Hematopoietic multipotent progenitor cell treated with erythropoietin and hydrocortisone succinate and interleukin-3 and kit ligand, for 8 days (in vitro differentiated cells): ENCODE data around the gene SEMA6C.
"Not testable (repeated sequence)": the region's sequence is repeated elsewhere in the genome, so short reads cannot be mapped to it uniquely, and the experiment has no call there.

ENCODE experiments used
- DNase-seq: peaks from one replicate; pipeline ENCODE4 v3.0.0-alpha.2; 2015

The SEMA6C gene, protein sequence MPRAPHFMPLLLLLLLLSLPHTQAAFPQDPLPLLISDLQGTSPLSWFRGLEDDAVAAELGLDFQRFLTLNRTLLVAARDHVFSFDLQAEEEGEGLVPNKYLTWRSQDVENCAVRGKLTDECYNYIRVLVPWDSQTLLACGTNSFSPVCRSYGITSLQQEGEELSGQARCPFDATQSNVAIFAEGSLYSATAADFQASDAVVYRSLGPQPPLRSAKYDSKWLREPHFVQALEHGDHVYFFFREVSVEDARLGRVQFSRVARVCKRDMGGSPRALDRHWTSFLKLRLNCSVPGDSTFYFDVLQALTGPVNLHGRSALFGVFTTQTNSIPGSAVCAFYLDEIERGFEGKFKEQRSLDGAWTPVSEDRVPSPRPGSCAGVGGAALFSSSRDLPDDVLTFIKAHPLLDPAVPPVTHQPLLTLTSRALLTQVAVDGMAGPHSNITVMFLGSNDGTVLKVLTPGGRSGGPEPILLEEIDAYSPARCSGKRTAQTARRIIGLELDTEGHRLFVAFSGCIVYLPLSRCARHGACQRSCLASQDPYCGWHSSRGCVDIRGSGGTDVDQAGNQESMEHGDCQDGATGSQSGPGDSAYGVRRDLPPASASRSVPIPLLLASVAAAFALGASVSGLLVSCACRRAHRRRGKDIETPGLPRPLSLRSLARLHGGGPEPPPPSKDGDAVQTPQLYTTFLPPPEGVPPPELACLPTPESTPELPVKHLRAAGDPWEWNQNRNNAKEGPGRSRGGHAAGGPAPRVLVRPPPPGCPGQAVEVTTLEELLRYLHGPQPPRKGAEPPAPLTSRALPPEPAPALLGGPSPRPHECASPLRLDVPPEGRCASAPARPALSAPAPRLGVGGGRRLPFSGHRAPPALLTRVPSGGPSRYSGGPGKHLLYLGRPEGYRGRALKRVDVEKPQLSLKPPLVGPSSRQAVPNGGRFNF

DNA sequence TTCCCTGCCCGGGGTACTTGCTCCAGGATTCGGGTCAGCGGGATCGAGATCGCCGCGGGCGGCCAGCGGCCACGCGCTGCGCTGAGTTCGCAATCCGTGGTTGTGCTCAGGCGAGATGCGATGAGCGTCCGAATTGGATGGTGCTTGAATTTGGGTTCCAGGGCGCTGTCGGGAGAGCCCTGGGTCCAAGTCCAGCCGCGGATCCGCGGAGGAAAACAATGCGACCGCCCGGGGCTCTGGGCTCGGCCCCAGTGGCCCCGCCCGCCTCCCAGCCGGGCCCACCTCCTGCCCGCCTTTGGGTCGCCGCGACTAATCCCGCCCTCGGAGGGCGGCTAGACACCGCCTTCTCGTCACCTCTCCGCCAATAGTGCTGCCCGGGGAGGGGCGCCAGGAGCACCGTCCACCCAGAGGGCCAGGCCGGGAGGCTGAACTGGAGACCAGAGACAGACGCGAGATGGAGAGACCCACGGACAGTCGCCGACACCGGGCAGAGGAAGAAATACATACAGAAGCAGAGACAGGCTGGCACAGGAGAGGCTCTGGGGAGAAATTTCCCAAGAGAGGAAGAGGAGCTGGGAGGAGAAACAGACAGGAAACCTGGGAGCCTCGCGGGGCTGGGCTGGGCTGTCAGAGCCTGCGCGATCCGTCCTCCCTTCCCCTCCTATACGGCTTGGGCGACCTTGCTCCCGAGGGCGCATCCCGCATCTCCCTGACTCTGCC, at the start of gene SEMA6C:
Gene SEMA6C (minus strand): TSS at position 220 of the 720 bp plus-strand sequence. CDS start 4,010 bp downstream, outside the sequence.
- DNase-seq: peak; percentile 87

DNA sequence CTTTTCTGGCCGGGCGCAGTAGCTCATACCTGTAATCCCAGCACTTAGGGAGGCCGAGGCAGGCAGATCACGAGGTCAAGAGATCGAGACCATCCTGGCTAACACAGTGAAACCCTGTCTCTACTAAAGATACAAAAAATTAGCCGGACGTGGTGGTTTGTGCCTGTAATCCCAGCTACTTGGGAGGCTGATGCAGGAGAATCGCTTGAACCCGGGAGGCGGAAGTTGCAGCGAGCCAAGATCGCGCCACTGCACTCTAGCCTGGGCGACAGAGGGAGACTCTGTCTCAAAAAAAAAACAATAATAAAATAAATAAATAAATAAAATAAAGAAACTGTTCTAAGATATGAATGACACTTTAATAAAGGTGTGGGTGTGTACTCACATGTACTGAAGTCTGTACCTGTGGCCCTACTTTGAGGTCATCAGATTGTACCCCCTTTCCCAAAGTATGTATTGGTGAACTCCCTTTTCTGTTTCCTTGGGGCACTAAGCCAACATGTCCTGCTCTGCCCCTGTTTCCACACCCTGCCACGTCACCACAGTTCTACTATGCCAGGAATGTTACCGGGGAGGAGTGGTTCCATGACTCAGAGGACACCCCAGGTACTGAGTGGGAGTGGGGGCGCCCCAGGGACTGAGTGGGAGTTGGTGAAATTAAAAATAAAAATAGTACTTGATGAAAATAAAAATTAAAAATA, 48.6 kb upstream of the SEMA6C start:
- peak; percentile 73 for DNase-seq

DNA sequence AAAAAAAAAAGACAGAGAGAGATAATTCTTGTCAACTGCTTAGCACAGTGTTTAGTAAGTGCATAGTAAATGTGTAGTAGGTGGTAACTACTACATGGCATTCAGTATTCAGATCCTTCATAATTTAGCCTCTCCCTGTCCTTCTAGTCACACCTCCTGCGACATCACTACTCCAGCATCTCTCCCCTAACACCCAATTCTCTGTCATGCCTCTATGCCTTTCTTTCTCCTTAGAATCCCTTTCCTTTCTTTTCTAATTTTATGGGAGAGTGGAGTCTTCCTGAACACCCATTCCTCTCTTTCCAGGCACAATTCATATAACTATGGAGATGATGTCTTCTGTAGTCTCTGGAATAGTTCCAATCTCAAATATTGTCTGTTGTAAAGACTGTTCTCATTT, 47.4 kb upstream of the SEMA6C start:
- peak; percentile 10 for DNase-seq

DNA sequence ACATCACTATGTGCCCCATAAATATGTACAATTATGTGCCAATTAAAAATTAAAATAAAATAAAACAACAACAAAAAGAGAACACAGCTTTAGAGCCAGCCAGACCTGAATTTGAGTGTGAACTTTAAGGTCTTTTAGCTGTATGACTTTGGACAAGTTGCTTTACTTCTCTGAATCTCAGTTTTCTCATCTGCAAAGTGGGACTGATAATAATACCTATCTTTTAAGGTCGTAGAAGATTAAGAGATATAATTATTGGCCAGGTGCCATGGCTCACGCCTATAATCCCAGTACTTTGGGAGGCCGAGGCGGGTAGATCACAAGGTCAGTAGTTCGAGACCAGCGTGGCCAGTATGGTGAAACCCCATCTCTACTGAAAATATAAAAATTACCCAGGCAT, 46.9 kb upstream of the SEMA6C start:
- no peak for DNase-seq

DNA sequence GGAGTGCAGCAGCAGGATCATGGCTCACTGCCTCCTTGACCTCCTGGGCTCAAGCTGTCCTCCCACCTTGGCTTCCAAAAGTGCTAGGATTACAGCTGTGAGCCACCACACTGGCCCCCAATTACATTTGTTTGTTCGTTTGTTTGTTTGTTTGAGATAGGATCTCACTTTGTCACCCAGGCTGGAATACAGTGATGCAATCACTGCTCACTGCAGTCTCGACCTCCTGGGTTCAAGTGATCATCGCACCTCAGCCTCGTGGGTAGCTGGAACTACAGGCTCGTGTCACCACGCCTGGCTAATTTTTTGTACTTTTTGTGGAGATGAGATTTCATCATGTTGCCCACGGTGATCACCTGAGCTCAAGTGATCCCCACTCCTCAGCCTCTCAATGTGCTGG, 45.6 kb upstream of the SEMA6C start:
- DNase-seq: no peak

DNA sequence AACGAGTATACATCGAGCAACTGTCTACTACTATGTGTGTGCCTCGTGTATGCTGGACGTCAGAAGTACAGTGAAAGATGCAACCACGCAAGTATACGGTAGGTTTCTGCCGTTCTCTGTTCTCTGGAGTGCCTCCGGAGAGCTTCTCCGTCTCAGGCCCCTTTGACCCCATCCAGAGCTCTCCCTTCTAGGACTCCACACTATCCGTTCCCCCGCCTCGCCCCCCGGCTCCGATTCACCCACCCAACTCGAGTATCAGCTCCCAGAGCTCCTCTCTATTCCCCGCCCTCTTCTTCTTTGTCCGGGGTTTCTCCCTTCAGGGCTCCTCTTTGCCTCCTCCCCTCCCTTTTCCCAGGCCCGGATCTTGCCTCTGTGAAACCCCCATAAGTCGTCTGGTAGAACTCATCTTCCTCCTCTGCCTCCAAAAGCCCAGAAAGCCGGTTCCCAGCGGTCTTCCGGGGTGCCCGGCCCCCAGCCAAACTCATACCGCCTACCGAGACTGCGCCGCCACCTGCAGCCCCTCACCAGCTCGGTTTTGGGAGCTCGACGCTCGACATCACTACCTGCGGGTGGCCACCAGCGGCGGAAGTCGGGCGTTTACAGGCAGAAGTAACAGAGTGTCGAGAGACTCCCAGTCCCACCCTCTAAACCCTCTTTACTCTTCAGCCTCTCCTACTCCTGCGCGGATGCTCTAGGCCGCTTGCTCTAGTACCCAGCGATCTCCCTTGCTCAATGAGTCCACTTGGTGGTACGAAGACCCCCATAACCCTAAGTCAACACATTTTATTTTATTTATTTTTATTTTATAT, 43.4 kb upstream of the SEMA6C start, which contains the start of gene VPS72:
Gene VPS72 (minus strand): TSS at position 561 of the 809 bp plus-strand sequence. CDS start 76 bp downstream, at position 485.
- DNase-seq: peak; percentile 93

DNA sequence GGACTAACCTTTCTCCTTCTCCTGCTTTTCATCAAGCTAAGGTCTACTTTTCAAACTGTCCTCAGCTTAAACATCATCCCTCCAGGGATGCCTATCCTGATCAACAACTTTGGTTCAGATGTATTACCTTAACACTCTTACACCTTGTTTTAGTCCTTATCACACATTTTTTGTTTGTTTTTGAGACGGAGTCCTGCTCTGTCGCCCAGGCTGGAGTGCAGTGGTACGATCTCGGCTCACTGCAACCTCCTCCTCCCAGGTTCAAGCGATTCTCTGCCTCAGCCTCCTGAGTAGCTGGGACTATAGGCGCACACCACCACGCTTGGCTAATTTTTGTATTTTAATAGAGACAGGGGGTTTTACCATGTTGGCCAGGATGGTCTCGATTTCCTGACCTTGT, 42.2 kb upstream of the SEMA6C start:
- DNase-seq: not testable (repeated sequence)

DNA sequence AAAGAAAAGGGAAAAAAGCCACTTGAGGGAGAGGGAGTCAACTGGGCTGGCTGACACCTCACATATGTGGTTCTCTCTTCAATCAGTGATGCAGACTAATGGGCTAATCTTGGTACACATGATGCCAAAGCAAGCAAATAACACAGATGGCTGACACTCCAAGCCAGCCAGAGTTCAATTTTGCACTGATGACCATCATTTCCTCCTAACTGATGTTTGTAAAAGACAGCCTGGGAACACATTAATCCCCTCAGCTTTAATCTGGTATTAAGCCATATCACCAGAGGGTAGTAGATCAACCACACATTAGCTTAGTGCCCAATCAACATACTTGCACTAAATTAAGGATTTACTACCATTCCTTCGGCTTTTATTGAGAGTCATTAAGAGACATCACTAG, 40.8 kb upstream of the SEMA6C start:
- no peak for DNase-seq

DNA sequence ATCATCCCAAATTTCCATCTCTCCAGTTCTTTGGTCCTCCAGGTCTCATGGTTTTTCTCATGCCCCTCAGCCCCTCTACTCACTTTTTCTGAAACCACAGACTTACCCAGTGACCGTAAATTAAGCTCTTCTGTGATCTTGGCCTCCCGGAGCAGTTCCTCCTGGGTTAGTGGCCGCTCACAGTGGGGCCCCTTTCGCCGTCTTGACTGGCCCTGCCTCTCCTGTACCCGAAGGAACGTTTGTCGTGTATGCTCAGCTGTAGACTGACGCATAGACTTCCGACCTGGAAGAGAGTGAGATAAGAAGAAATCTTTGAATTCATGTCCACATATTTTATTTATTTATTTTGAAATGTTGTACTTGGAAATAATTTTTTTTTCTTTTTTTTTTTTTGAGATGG, 37.8 kb upstream of the SEMA6C start:
- DNase-seq: no peak

DNA sequence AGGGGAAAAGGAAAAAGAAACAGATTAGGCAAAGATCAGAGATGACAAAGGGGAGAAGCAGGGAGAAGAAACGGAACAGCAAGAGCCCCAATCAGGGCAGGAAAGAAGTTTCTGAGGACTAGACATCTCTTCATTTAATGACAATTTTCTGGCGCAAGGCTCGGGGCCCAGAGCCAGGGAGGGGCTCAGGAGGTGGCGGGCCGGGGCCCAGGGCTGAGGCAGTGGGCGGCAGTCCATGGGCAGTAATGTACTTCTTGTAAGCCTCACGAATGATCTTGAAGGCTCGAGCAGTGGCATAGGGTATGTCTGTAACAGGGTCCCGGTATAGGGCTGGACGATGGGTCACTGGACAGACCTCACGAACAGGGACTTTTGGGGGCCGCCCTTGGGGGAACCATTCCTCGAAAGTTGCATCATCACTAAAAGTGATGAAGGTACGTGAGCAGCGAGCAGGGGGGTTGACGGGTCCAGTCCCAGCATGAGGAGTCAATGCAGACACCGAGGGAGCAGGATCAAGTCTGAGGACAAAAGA, 30.1 kb upstream of the SEMA6C start:
- DNase-seq: no peak

DNA sequence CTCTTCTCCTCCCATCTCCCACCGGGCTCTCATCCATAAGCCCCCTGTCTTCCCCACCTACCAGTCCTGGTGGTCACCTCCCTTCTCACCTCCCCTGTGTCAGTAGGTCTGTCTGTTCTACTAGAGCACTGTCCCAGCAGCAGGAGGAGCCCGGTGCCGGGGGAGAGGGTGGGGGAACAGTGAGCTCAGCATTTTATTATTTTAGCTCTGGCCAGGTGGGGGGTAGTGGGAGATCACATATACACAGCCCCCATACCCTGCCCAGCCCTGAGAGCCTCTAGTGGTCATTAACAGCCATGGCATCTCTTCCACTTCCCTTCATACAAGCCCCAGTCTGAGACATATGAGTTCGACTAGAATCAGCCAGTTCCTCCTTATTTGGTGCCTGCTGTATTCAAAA, 29.4 kb upstream of the SEMA6C start, which contains the start of gene TMOD4:
Gene TMOD4 (minus strand): TSS at position 119 of the 400 bp plus-strand sequence. CDS start 1,106 bp downstream, outside the sequence.
- peak; percentile 53 for DNase-seq

DNA sequence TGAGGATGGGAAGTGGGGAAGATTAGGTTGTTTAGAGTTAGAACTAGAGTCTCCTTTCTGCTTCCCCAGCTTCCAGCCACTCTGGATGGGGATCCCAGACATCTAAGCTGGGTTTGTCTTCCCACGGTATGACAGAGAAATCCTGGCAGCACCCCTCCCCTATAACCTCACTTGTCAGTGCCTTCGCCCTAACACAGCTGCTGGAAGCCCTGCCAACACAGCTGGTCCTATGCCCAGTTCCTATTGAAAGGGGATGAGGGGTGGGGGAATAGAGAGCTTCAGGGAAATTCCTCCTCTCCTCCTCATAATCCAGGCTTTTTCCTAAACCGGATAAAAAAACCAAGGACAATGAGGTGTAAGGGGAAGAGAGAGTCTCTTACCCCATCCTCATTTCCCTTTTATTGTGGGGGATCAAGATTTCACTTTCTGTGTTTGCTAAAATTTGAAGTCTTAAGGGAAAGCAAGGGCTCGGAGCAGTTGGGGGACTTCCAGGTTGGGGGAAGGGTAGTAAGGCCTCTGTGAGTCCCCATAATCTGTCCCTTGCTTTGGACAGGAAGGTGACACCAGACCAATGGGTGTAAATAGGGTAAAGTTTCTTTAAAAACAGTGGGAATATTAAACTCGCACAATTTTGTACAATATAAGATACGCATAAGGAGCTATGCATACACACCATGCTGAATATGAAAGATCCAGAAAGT, 28.8 kb upstream of the SEMA6C start:
- DNase-seq: no peak

DNA sequence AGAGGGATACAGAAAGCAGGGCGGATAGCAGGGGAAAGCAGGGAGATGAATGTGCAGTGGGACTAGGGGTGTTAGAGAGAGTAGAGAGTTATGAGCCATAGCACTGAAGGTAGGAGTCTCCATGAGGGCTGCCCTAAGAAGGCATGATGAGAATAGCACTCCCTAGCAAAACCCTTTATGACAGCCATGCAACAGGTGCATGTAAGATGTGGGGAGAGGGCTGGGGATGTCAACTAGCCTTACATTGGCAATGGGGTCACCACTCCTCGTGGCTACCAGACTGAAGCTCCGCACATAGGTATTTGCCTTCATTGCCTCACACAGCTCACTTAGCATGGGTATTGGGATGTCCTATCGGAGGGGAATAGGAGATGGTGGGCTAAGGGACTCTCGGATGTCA, 24.8 kb upstream of the SEMA6C start:
- DNase-seq: no peak

DNA sequence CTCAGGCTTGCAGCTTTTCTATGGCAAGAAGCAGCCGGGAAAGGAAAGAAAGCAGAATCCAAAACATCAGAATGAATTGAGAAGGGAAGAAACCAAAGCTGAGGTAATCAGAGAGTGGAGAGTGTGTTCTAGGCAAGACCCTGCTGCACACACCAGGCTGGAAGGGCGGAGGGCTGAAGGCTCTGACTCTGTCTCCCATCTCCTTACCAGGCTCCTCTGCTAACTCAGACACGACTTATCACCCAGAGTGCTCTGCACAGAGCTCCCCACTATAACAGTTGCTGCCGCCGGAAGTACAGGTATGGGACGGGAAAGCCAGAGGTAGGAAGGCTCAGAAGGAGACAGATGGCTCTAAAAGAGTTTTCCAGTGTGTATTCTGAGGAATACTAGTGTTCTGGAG, 20.7 kb upstream of the SEMA6C start:
- no peak for DNase-seq

DNA sequence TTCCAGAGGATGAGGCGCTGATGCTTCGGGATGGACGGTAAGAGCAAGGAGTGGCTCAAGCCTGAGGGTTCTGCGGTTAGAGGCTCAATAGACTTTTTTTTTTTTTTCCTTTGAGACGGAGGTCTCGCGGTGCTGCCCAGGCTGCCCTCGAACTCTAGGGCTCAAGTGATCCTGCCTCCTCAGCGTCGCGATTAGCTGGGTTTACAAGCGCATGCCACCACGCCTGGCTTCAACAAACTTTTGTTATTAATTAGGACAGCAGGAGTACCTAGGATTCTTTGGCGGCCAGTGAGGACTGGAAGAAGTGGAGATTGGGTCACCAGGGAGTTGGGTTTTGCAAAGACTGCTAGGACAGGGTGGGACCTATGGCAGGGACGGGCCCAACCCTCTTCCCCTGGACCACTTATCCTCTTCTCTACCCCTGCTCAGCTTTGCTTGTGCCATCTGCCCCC, 20.1 kb upstream of the SEMA6C start:
- DNase-seq: peak; percentile 46

DNA sequence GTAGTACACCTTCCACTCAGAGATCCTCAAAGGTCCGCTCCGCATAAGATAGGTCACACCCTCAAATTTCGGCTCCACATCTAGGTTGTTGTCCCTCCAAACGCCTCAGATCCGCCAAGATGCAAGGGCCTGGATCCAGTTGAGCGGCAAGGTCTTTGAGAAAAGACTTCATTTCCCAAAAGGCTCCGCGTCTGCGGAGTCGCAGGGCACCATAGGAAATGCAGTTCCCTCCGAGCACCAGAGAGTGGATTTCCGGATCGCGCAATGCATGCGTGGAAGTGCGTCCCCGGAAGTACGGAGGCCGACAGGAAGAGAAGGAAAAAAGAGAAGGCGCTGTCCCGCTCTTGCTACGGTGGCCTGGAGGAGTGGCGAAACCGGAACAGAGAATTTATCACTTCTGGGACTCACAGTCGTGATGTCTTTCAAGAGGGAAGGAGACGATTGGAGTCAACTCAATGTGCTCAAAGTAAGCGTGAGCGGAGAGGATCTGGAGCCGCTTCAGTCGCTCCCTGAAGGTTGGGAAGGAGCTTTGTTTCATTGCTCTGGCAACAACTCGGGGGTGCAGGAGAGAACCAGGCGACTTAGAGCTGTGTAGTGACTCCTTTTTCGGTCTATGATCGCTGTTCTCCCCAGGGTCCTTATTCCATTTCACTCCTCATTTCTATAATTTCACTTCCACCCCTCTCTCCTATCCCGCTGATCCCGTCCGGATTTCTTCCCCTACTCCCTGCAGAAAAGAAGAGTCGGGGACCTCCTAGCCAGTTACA, 19.5 kb upstream of the SEMA6C start, which contains the start of the genes LYSMD1 and SCNM1:
Gene LYSMD1 (minus strand): TSS at position 165 of the 767 bp plus-strand sequence. CDS start 644 bp downstream, outside the sequence.
Gene SCNM1 (plus strand): TSS at position 407 of the 767 bp plus-strand sequence. CDS start 9 bp downstream, at position 416.
- DNase-seq: peak; percentile 99

DNA sequence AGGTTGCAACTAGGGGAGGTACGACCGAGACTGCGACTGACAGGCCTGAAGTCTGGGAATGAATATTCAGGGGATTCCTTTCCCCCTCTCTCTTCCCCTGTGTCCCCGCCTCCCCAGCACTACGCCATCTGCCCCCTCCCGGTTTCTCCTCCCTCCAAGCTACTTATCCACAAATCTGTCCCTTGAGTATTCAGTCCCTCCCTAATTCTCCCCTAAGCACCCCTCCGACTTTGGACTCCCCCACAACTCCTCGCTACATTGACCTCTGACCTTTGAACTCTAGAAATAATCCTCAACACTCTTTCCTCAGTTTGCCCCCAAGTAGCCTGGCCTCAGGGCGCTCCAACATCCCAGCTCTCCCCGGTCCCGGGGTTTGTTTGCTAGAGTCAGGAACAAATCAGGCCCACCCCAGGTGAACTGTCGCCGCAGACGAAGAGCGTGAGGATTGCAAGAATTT, 18.9 kb upstream of the SEMA6C start:
- DNase-seq: no peak

DNA sequence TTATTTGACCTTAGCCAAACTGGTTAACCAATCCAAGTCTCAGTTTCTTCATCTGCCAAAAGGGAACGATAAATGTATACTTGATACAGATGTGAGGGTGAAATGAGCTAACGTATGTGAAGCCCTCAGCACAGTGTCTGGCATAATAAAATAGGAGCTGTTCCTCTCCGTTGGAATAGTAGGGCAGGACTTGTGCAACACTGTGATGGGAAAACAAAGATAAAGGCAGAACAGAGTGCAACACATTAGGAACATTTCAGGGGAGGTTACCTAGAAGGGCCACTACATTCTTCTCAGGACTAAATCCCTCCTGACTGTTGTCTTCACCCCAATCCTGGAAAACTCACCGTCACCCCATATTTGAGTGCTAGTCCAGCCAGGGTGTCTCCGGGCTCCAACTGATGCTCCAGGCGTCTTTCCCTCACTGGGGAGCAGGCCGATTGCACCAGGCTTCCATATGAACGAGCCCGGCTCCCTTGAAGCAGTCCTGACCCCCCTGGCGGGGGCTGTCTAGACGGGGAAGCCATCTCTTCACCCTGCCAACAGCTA, 18.4 kb upstream of the SEMA6C start:
- DNase-seq: no peak

DNA sequence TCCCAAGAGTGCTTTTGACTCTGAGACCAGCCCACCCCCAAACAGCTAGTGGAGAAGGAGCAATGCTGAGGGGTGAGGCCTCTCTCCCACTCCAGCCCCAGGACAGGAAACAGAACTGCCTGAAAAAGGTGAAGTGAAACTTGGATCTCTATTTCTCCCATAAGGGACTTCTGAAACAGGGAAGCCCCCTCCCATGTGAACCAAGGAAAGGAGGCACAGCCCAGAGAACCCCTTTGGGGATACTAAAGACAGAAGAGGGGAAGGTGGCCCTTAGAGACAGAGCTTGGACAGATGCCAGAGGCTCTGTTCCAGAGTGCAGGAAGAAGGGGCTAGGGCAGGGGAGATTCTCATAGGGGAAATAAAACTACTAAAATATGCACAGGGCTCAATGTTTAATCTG, 12.9 kb upstream of the SEMA6C start:
- no peak for DNase-seq
